ENCODE data around the gene POU2F1.

POU2F1 gene

GRCh38 chr1:167220537-167221125 lies at the start of gene POU2F1:
POU2F1 (plus strand) TSS chr1:167220886; CDS start chr1:167220898, 12 bp downstream.
- Histone ChIP-seq H3K9me3 (ENCODE audit: control insufficient read depth, insufficient read depth, low read length) (no peaks in the 10 kb centered on the region), H3K36me3 (ENCODE audit: insufficient read depth, low read length) (no peaks in the 10 kb centered on the region), H3K4me1 (ENCODE audit: insufficient read depth, low read length) (peaks cover 32% of the 10 kb centered on the region), H3K9ac (ENCODE audit: low read depth, low read length) (peak within 1 kb of the TSS; percentile 100)

GRCh38 chr1:167171286-167171929 lies 49.3 kb upstream of the POU2F1 start:
- Histone ChIP-seq H3K9me3 (ENCODE audit: control insufficient read depth, insufficient read depth, low read length) (no peaks in the 10 kb centered on the region), H3K4me1 (ENCODE audit: insufficient read depth, low read length) (peaks cover 13% of the 10 kb centered on the region)

GRCh38 chr1:167173516-167174184 lies 47.0 kb upstream of the POU2F1 start:
- H3K4me1 ChIP-seq (ENCODE audit: insufficient read depth, low read length), result peaks cover 13% of the 10 kb centered on the region
- H3K36me3 ChIP-seq (ENCODE audit: insufficient read depth, low read length), result no peaks in the 10 kb centered on the region
- H3K9ac ChIP-seq (ENCODE audit: low read depth, low read length), result no peak overlapping the region

More at GRCh38 chr1:167171286-167171929, 49.3 kb upstream of the POU2F1 start:
- H3K9ac ChIP-seq (ENCODE audit: low read depth, low read length), result no peak overlapping the region
- no peaks in the 10 kb centered on the region for H3K36me3 ChIP-seq (ENCODE audit: insufficient read depth, low read length)

GRCh38 chr1:167175901-167176300 lies 44.8 kb upstream of the POU2F1 start:
- H3K9me3 ChIP-seq (ENCODE audit: control insufficient read depth, insufficient read depth, low read length), result no peaks in the 10 kb centered on the region
- H3K4me1 ChIP-seq (ENCODE audit: insufficient read depth, low read length), result peaks cover 13% of the 10 kb centered on the region
- H3K36me3 ChIP-seq (ENCODE audit: insufficient read depth, low read length), result no peaks in the 10 kb centered on the region
- H3K9ac ChIP-seq (ENCODE audit: low read depth, low read length), result no peak overlapping the region

More at GRCh38 chr1:167173516-167174184, 47.0 kb upstream of the POU2F1 start:
- no peaks in the 10 kb centered on the region for H3K9me3 ChIP-seq (ENCODE audit: control insufficient read depth, insufficient read depth, low read length)

- Histone ChIP-seq H3K4me1 (ENCODE audit: insufficient read depth, low read length) (peaks cover 8% of the 10 kb centered on the region), H3K9me3 (ENCODE audit: control insufficient read depth, insufficient read depth, low read length) (no peaks in the 10 kb centered on the region), H3K36me3 (ENCODE audit: insufficient read depth, low read length) (no peaks in the 10 kb centered on the region), H3K9ac (ENCODE audit: low read depth, low read length) (no peak overlapping the region)
Measured at GRCh38 chr1:167178831-167179230, 41.9 kb upstream of the POU2F1 start.

- no peaks in the 10 kb centered on the region for H3K36me3 ChIP-seq (ENCODE audit: insufficient read depth, low read length)
- no peaks in the 10 kb centered on the region; the same call in 1 of the 2 replicates for H3K9me3 ChIP-seq (ENCODE audit: control insufficient read depth, insufficient read depth, low read length)
- H3K4me1 ChIP-seq (ENCODE audit: insufficient read depth, low read length), result no peaks in the 10 kb centered on the region
- no peak overlapping the region for H3K9ac ChIP-seq (ENCODE audit: low read depth, low read length)
Measured at GRCh38 chr1:167182571-167183320, 37.9 kb upstream of the POU2F1 start.

- no peaks in the 10 kb centered on the region; the same call in 1 of the 2 replicates for H3K9me3 ChIP-seq (ENCODE audit: control insufficient read depth, insufficient read depth, low read length)
- H3K4me1 ChIP-seq (ENCODE audit: insufficient read depth, low read length), result no peaks in the 10 kb centered on the region
- no peak overlapping the region for H3K9ac ChIP-seq (ENCODE audit: low read depth, low read length)
- H3K36me3 ChIP-seq (ENCODE audit: insufficient read depth, low read length), result no peaks in the 10 kb centered on the region
Measured at GRCh38 chr1:167184081-167184480, 36.6 kb upstream of the POU2F1 start.

- no peaks in the 10 kb centered on the region for H3K4me1 ChIP-seq (ENCODE audit: insufficient read depth, low read length)
- no peak overlapping the region for H3K9ac ChIP-seq (ENCODE audit: low read depth, low read length)
- H3K36me3 ChIP-seq (ENCODE audit: insufficient read depth, low read length), result no peaks in the 10 kb centered on the region
- H3K9me3 ChIP-seq (ENCODE audit: control insufficient read depth, insufficient read depth, low read length), result no peaks in the 10 kb centered on the region; the same call in 1 of the 2 replicates
Measured at GRCh38 chr1:167185062-167185461, 35.6 kb upstream of the POU2F1 start.

- Histone ChIP-seq H3K9ac (ENCODE audit: low read depth, low read length) (no peak overlapping the region), H3K4me1 (ENCODE audit: insufficient read depth, low read length) (no peaks in the 10 kb centered on the region), H3K9me3 (ENCODE audit: control insufficient read depth, insufficient read depth, low read length) (no peaks in the 10 kb centered on the region; the same call in 1 of the 2 replicates), H3K36me3 (ENCODE audit: insufficient read depth, low read length) (no peaks in the 10 kb centered on the region)
Measured at GRCh38 chr1:167185974-167186657, 34.6 kb upstream of the POU2F1 start.

- Histone ChIP-seq H3K4me1 (ENCODE audit: insufficient read depth, low read length) (no peaks in the 10 kb centered on the region), H3K9me3 (ENCODE audit: control insufficient read depth, insufficient read depth, low read length) (no peaks in the 10 kb centered on the region; the same call in 1 of the 2 replicates), H3K9ac (ENCODE audit: low read depth, low read length) (no peak overlapping the region), H3K36me3 (ENCODE audit: insufficient read depth, low read length) (no peaks in the 10 kb centered on the region)
Measured at GRCh38 chr1:167186771-167187170, 33.9 kb upstream of the POU2F1 start.

- Histone ChIP-seq H3K4me1 (ENCODE audit: insufficient read depth, low read length) (peaks cover 4% of the 10 kb centered on the region; the same call in 1 of the 2 replicates), H3K36me3 (ENCODE audit: insufficient read depth, low read length) (no peaks in the 10 kb centered on the region), H3K9ac (ENCODE audit: low read depth, low read length) (no peak overlapping the region), H3K9me3 (ENCODE audit: control insufficient read depth, insufficient read depth, low read length) (no peaks in the 10 kb centered on the region; the same call in 1 of the 2 replicates)
Measured at GRCh38 chr1:167190747-167191237, 29.9 kb upstream of the POU2F1 start.

- Histone ChIP-seq H3K4me1 (ENCODE audit: insufficient read depth, low read length) (peaks cover 8% of the 10 kb centered on the region; the same call in 1 of the 2 replicates), H3K9me3 (ENCODE audit: control insufficient read depth, insufficient read depth, low read length) (no peaks in the 10 kb centered on the region; the same call in 1 of the 2 replicates)
Measured at GRCh38 chr1:167191958-167192357, 28.7 kb upstream of the POU2F1 start.

GRCh38 chr1:167194182-167194581 lies 26.5 kb upstream of the POU2F1 start:
- Histone ChIP-seq H3K4me1 (ENCODE audit: insufficient read depth, low read length) (peaks cover 8% of the 10 kb centered on the region; the same call in 1 of the 2 replicates), H3K36me3 (ENCODE audit: insufficient read depth, low read length) (no peaks in the 10 kb centered on the region), H3K9me3 (ENCODE audit: control insufficient read depth, insufficient read depth, low read length) (no peaks in the 10 kb centered on the region), H3K9ac (ENCODE audit: low read depth, low read length) (no peak overlapping the region)

More at GRCh38 chr1:167191958-167192357, 28.7 kb upstream of the POU2F1 start:
- Histone ChIP-seq H3K9ac (ENCODE audit: low read depth, low read length) (no peak overlapping the region), H3K36me3 (ENCODE audit: insufficient read depth, low read length) (no peaks in the 10 kb centered on the region)
